ENCODE data around the gene BAD. TPM values are rescaled to one million over a fixed set of nuclear protein-coding genes. Genes with fewer than 3 reads are reported as not detected.
A peak's percentile ranks its signal among the peaks of the same experiment; 100 is the strongest.

BAD gene
- total RNA-seq (100 to 1,000 TPM in 1 of 7 donors, 10 to 100 TPM in 6; 54.8 to 125 (median 63.6) TPM), polyA plus RNA-seq (10 to 100 TPM in 1 of 2 donors, 1 to 10 TPM in 1; 3.4 to 81.9 TPM)
- long read RNA-seq, donor 1, transcript BAD-203 (3 exons, 1,157 nt): minor isoform, 9 of 87 reads
- long read RNA-seq, donor 1, transcript BAD-201 (4 exons, 929 nt): major isoform, 70 of 87 reads
- long read RNA-seq, donor 1, partial matches to known transcripts: 0 of 87 reads
- long read RNA-seq, donor 1, other reads (novel, unspliced or antisense): 6 of 87 reads
- long read RNA-seq, donor 2, transcript BAD-201 (4 exons, 929 nt): major isoform, 29 of 88 reads
- long read RNA-seq, donor 2, partial matches to known transcripts: 41 of 88 reads
- long read RNA-seq, donor 2, other reads (novel, unspliced or antisense): 14 of 88 reads
- long read RNA-seq, donor 3, transcript BAD-201 (4 exons, 929 nt): major isoform, 55 of 69 reads
- long read RNA-seq, donor 3, transcript BAD-203 (3 exons, 1,157 nt): minor isoform, 9 of 69 reads
- long read RNA-seq, donor 3, partial matches to known transcripts: 0 of 69 reads
- long read RNA-seq, donor 3, other reads (novel, unspliced or antisense): 5 of 69 reads

GRCh38 chr11:64284048-64284961 is at the start of gene BAD:
BAD (minus strand) TSS chr11:64284665; CDS start chr11:64284368, 297 bp downstream.
- no peaks in the 10 kb centered on the region for H3K27me3 ChIP-seq
- intact Hi-C loops (cut with DNase I): loop anchor here in 2 of 4 donors (2.0 to 10.0 kb wide), 3 partner anchors 14 to 1780 kb away; partner anchors contain the start of gene ESRRA (in 1 of the 2)
- peak; percentile 94 to 98 (median 96) for DNase-seq
- no peaks in the 10 kb centered on the region for H3K36me3 ChIP-seq
- WGBS, 3 donors: 2 to 7% (median 2%) methylated on average over 19 to 44 of the region's 44 CpGs
- TF ChIP-seq EP300 (IDR thresholded peaks at IDR 0.05) (no peak), POLR2A (IDR thresholded peaks at IDR 0.05) (peak; percentile 69), CTCF (IDR thresholded peaks at IDR 0.05) (no peak)
- no peaks in the 10 kb centered on the region for H3K9me3 ChIP-seq
- H3K27ac ChIP-seq: peak within 1 kb of the TSS; percentile 83 to 96
- peak within 1 kb of the TSS; percentile 82 for H3K4me3 ChIP-seq
- peaks cover 11% of the 10 kb centered on the region for H3K4me1 ChIP-seq (ENCODE audit: insufficient read depth)

DNA sequence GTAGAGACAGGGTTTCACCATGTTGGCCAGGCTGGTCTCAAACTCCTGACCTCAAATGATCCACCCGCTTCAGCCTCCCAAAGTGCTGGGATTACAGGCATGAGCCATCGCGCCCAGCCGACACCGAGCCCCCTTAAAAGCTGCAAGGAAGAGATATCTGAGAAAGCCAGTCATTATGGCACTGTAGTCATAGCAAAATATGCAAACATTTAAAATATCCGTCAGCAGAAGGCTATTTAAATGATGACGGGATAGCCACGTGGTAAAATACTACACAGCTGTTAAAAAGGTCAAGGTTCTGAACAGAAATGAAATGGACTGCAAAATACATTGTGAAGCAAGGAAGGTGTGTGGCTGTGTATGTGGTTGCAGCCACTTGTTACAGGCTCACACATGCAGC is 49.1 kb upstream of the BAD start:
- no peak overlapping the region for H3K4me3 ChIP-seq
- 65 to 77% (median 68%) methylated on average over 8 of the region's 8 CpGs for WGBS, 3 donors

DNA sequence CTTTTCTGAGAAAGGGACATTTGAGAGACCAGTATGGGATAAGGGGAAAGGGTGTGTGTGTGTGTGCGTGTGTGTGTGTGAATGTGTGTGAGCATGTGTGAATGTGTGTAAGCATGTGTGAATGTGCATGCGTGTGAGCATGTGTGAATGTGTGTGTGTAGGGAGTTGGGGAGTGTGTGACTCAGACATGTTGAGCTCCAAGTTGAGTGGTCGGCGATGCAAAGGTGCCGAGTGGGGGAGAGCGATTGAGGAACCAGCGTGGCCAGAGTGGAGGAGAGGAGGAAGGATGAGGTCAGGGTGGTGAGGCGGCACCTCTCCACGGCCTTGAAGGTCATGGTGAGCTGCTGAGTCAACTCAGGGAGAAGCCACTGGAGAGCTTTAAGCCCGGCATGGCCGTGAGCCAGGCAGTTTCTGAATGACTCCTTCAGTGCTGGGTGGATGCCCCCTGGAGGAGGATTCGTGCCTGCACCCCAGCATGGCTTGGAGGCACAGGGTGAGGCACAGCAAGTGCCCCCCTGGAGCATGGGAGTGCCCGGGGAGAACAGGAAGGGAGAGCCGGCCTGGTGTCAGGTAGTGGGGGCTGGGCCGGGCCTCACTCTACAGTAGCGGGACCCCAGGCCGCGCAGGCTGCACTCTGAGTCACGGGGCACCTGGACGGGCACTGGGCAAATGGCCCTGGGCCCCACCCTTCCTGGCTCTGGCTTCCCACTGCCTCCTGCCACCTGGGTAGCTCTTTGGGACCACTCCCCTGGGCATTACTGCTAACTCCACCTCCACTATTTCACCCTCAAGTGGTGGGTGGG is 47.3 kb upstream of the BAD start:
- no peak overlapping the region for H3K27ac ChIP-seq
- WGBS, 3 donors: 30 to 37% (median 31%) methylated on average over 19 to 20 of the region's 20 CpGs
- no peak for TF ChIP-seq POLR2A (IDR thresholded peaks at IDR 0.05)
- peak in 1 of 3 donors; percentile 11 for TF ChIP-seq CTCF (IDR thresholded peaks at IDR 0.05)
- no peaks in the 10 kb centered on the region for H3K27me3 ChIP-seq
- no peaks in the 10 kb centered on the region for H3K36me3 ChIP-seq
- DNase-seq: peak in 3 of 5 donors; percentile 53 to 78 (median 68)
- no peak overlapping the region for H3K4me3 ChIP-seq
- H3K9me3 ChIP-seq: no peaks in the 10 kb centered on the region
- peaks cover 9% of the 10 kb centered on the region for H3K4me1 ChIP-seq (ENCODE audit: insufficient read depth)
- intact Hi-C loops (cut with DNase I): no loop called here

More for the DNA sequence above, 49.1 kb upstream of the BAD start:
- TF ChIP-seq POLR2A (IDR thresholded peaks at IDR 0.05): no peak
- TF ChIP-seq CTCF (IDR thresholded peaks at IDR 0.05): no peak
- H3K4me1 ChIP-seq (ENCODE audit: insufficient read depth): peaks cover 9% of the 10 kb centered on the region
- no peaks in the 10 kb centered on the region for H3K9me3 ChIP-seq
- H3K27me3 ChIP-seq: no peaks in the 10 kb centered on the region
- no peak for DNase-seq
- H3K36me3 ChIP-seq: no peaks in the 10 kb centered on the region
- no peak overlapping the region for H3K27ac ChIP-seq
- intact Hi-C loops (cut with DNase I): no loop called here

Data from ovary (tissue), 10 donors.